Stimulated activated CD4-positive, alpha-beta T cell treated with anti-CD3 and anti-CD28 coated beads, Interleukin-4, amount 100 ng/mL, for 48 hours (primary cell): ENCODE results near the gene PIH1D2.
"Not testable (repeated sequence)": the region's sequence is repeated elsewhere in the genome, so short reads cannot be mapped to it uniquely, and the experiment has no call there.

Experiments used
- DNase-seq, 2 donors: peaks; one replicate each; pipeline ENCODE4 v3.0.0-alpha.2; 2020; ENCODE audit warnings: low read depth in 2 of 2

Gene PIH1D2

DNA sequence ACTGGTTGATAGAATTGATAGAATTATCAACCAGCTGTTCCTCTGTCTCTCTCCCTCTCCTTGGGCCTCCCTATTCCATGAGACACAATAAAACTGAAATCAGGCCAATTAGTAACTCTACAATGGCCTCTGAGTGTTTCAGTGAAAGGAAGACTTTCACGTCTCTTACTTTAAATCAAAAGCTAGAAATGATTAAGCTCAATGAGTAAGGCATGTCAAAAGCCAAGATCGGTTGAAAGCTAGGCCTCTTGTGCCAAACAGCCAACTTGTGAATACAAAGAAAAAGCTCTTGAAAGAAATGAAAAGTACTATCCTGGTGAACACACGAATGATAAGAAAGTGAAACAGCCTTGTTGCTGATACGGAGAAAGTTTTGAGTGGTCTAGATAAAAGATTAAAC lies 16.6 kb downstream of the PIH1D2 start:
- DNase-seq, result no peak

DNA sequence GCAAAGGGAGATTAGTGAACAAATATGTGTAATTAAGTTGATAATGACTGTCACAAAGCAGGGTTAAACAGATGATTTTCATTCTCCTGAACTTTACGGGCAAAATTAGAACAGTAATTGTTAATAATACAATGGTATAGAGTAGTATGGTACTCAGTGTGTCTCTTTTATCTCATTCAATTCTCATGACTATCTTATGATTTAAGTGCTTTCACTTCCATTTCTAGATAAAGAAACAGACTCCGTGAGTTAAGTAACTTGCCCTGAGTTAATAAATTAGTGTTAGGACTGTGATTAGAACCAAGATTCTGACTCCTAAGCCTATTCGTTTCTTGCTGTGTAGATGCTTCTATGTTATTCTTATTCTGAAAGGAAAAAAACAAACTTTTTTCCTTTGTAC lies 22.0 kb downstream of the PIH1D2 start:
- DNase-seq, result no peak

DNA sequence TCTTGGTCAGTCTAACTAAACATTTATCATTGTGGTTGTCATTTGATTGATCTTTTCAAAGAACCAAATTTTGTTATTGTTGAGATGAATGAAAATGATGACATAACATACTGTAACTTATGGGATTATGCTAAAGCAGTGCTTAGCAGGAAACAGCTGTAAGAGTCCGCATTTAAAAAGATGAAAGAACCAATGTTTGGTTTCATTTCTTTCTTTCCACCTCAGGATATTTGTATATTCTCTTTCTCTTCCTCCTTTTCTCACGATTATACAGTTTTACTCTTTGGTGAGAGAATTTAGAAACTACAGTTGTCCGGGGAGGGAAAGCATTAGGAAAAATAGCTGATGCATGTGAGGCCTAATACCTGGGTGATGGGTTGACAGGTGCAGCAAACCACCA lies 23.1 kb downstream of the PIH1D2 start:
- DNase-seq, result no peak

DNA sequence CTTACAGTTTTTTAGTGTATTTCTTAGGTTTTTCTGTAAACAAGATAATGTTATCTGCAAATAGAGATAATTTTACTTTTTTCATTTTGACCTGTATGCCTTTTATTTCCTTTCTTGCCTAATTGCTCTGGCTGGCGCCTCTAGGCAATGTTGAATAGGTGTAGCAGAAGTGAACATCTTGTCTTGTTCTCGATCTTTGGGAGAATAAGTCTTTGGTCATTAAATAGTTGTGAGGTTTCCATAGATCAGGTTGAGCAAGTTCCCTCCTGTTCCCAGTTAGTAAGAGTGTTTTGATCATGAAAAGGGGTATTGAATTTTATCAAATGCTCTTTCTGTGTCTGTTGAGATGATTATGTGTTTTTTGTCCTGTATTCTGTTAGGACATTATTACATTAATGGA lies 24.0 kb downstream of the PIH1D2 start:
- DNase-seq, result no peak

DNA sequence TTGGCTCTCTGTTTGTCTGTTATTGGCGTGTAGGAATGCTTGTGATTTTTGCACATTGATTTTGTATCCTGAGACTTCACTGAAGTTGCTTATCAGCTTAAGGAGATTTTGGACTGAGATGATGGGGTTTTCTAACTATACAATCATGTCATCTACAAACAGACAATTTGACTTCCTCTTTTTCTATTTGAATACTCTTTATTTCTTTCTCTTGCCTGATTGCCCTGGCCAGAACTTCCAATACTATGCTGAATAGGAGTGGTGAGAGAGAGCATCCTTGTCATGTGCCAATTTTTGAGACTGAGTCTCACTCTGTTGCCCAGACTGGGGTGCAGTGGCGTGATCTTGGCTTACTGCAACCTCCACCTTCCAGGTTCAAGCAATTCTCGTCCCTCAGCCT lies 25.6 kb downstream of the PIH1D2 start:
- not testable (repeated sequence) for DNase-seq

DNA sequence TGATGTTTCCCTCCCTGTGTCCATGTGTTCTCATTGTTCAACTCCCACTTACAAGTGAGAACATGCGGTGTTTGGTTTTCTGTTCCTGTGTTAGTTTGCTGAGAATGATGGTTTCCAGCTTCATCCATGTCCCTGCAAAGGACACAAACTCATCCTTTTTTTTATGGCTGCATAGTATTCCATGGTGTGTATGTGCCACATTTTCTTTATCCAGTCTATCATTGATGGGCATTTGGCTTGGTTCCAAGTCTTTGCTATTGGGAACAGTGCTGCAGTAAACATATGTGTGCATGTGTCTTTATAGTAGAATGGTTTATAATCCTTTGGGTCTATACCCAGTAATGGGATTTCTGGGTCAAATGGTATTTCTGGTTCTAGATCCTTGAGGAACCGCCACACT lies 27.2 kb downstream of the PIH1D2 start:
- not testable (repeated sequence) for DNase-seq

DNA sequence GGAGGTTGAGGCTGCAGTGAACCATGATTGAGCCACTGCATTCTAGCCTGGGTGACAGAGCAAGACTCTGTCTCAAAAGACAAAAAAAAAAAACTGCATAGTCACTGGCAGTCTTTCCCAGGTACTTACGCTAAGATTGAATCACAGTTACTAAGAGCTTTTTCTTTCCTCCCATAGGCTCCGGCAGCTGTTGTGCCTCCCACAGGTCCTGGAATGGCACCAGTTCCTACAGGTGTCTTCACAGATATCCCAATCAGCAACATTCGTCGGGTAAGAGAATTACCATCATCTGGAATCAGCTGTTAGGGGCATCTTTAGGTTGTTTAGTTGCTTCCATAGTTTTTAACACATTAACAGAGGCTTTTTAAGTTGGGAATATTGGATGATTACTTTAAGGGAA lies 28.9 kb downstream of the PIH1D2 start:
- no peak for DNase-seq

DNA sequence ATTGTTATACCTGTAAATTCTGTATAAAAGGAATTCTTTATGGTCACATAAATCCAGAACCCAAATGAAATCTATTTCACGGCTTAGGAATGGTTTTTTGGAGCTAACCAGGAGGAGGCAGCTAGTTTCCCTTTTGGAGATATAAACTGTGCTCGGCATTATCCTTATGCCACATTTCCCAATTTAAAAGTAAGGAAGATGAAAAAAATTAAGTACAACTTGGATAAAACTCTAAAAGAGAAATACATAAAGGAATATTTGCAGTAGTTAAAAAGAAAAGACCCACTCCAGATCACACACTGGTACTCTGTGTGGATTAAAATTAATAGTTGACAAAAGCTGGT lies 30.9 kb downstream of the PIH1D2 start:
- DNase-seq, result no peak

DNA sequence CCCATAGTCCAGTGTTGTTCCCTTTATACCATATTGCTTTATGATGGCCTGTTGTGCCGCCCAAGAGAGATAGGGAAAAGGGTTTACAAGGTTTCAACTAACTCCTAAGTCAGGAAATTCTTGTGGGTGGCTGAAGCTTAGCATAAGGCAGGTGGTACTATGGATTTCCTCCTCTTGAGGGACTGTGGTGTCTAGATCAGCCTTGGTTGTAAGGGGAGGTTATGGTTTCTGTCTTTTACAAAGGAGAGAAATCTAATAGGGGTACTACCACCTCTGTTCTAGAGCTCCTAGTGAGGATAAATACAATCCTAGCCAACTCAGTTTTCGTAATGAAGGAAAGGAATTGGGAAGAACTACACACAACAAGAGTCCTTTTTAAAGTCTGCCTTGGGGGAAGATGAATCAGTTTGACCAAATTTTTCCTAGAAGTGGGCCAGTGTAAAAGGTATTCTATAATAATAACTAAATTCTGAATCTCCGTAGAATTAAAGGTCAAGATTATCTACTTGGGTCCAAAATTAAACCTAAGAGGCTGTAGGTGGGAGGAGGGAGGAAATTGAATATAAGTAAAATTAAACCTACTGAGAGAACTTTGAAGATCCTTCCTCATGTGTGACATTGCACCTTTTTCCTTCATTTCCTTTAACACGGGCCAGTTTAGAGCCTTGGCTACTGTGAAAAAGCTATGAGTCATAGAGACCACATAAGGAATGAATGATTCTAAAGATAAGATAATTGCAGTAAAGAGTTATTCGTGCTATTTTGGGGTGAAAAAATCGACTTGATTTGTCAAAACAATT lies 31.5 kb downstream of the PIH1D2 start:
- DNase-seq, result no peak

DNA sequence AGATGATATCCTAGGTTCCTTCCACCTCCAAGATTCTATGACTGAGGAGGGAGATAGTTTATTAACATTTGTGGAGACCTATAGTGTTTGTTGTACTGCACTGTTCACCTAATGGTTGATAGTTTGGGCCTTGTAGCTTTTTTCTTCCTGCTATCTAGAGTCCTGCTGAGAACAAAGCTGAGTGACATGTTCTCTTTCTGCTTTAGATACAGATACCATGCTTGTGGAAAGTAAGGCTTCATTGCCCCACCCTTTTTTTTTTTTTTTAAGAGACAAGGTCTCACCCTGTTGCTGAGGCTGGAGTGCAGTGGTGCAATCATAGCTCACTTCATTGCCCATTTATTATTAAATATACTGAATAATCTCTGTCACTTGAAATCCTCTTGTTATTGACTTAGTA lies 36.3 kb downstream of the PIH1D2 start:
- DNase-seq, result no peak

DNA sequence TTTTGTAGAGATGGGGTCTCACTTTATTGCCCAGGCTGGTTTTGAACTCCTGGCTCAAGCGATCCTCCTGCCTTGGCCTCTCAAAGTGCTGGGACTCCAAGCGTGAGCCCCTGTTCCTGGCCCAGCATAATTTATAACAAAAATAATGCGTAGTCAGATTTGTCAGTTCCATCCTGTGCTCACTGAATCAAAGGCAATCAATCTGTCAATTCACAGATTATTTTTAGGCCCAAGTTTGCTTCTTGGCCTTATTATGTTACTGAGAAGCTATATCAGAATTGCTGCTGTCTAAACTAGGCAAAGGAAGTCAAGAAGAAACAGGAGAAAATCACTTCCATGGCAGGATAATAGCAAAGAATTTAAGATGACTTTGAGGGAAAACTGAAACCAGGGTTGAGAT lies 39.9 kb downstream of the PIH1D2 start:
- DNase-seq, result no peak

DNA sequence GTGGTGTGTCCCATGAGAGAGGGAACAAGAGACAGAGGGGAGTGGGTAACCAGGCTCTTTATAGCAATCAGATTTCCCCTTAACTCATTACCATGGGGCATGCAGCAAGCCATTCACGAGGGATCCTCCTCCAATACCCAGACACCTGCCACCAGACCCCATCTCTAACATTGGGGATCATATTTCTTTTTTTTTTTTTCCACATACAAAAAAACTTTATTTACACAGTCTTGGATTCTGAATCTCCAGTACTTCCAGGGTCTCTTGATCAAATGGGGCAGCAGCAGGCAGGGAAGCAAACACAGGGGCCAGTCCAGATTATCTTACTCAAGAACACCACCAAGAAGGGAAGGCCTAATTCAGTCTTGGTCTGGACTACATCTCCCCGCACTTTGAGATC lies 44.4 kb downstream of the PIH1D2 start:
- DNase-seq, result no peak

DNA sequence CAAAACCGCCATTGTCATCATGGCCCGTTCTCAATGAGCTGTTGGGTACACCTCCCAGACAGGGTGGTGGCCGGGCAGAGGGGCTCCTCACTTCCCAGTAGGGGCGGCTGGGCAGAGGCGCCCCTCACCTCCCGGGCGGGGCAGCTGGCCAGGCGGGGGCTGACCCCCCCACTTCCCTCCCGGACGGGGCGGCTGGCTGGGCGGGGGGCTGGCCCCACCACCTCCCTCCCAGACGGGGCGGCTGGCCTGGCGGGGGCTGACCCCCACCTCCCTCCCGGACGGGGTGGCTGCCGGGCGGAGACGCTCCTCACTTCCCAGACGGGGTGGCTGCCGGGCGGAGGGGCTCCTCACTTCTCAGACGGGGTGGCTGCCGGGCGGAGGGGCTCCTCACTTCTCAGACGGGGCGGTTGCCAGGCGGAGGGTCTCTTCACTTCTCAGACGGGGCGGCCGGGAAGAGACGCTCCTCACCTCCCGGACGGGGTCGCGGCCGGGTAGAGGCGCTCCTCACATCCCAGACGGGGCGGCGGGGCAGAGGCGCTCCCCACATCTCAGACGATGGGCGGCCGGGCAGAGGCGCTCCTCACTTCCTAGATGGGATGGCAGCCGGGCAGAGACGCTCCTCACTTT lies 46.9 kb downstream of the PIH1D2 start:
- DNase-seq, result not testable (repeated sequence)

DNA sequence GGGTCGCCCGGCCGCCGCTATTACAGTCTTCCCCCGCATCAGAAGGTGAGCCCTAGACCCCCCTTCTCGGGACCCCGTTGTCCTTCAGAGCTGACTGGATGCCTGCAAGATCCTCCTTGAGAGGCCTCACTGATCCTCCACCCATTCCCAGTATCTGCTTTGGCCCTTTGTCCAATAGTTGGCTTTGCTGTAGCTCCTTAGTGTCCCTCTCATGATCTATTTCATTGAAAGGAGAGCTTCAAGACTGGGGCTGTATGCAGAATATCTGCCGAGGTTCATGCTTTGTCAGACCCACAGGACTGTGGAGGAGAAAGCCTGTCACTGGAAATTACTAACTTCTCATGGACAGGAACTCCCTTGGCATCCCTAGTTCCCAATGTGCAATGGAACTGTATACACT lies 48.1 kb downstream of the PIH1D2 start:
- no peak for DNase-seq

DNA sequence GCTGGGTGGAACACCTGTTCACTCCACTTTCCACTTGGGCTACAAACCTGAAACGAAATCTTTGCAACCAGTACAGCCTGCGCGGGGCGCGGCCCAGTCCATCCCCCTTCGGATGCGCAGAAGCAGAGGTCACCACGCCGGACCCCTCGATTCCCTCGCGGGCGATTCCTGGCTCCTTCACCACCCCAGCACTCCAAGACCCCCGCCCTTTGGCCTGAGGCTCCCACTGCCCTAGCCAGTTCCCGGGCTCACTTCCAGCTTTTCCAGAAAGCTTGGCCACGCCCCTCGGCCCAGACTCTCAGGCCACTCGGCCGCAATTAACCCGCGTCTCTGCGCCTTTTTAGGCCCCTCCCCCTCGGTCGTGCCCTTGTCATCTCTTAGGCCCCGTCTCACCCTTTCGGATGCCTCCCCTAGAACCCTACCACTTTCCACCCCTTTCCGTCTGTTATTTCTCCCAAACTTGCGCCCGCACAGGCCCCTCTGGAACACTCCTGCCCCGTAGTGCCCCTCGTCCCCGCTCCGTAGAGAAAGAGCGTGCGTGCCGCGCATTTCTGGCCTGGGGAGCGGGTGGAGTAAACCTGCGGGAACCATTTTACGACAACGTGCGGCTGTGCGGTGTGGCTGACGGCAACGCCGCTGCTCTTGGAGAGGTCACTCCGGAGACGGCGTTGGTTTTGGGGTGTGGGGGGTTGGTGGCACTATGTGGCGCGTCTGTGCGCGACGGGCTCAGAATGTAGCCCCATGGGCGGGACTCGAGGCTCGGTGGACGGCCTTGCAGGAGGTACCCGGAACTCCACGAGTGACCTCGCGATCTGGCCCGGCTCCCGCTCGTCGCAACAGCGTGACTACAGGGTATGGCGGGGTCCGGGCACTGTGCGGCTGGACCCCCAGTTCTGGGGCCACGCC lies 48.8 kb downstream of the PIH1D2 start, which contains the start of gene DLAT:
DLAT (plus strand) TSS at position 636 of the 906 bp plus-strand sequence; CDS start at position 701, 65 bp downstream.
- DNase-seq, result peak; percentile 78 to 82

DNA sequence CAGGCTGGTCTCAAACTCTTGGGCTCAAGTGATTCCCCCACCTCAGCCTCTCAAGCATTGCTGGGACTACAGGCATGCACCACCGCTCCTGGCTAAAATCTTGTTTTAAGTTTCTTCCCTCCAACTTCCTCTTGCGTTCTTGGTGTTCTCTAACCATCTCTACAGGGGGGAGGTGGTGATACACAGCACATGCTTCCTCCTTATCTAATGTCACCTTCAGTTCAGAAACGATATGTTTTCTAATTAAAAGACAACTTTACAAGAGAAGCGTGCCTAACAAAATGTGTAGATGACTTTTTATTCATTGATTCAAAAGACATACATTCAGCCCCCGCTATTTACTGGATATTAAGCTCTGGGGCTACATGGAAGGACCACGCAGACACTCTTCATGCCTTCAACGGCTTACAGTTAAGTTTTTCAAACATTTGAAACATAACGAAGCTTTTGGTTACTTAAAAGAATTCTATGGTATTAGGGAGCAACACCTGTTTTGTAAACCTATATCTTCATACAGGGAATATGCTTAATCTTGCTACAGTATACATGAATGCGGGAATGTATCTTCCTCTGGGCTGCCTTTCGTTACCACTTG lies 49.5 kb downstream of the PIH1D2 start:
- no peak for DNase-seq

DNA sequence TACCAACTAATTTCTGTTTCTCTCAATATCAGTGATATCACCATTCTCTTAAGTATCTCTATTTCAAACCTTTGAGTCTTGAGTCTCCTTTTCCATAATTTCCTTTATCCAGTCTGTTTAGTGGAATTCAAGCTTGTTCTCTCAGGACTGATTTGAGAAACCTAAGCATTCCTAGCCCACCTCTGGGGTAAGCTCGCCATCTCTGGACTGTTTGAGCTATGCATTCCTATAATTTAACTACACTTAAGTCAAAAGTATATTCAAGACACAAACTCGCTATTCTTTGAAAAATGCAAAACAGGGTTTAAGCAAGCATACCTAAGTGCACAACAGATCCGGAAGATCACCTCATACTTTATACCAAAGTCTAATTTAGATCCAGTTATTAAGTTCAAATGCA lies 50.7 kb downstream of the PIH1D2 start:
- no peak for DNase-seq

DNA sequence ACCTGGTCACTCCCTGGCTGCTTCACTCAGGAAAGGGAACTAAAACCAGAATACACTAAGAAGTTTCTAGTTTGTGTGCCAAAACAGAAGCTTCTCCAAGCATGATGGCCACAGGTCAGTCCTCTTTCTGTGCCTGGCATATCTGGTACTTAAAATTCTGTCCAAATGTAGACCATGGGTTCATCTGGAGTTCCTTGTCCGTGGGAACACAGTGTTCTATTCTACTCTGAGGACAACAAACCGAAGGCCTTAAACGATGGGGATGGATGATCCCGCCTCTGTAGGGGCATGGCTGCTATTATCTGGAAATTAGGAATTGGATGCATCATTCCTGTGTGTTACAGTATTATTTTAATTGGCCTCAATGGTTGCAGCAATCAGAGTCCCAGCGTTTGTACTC lies 54.8 kb downstream of the PIH1D2 start:
- no peak for DNase-seq
